Mesenchymal stem cell (in vitro differentiated cells and primary cell): Measurements from ENCODE around the gene MOV10L1.

ENCODE experiments used
- DNase-seq: peaks from one replicate; pipeline ENCODE4 v3.0.0-alpha.2; 2013
- H2AFZ ChIP-seq: one replicate; pipeline ENCODE4 v1.6.1; 2013; ENCODE audit warnings: low read depth, mild to moderate bottlenecking, control low read depth, inconsistent platforms, low read length, moderate library complexity
- H2AK5ac ChIP-seq: 2 replicates; pipeline ENCODE4 v1.6.1; 2013; ENCODE audit warnings: low read length, moderate library complexity, mild to moderate bottlenecking, inconsistent platforms; ENCODE audit not compliant: severe bottlenecking
- H2BK120ac ChIP-seq: one replicate; pipeline ENCODE4 v1.6.1; 2013; ENCODE audit warnings: low read depth, mild to moderate bottlenecking, inconsistent platforms, low read length, moderate library complexity
- H2BK12ac ChIP-seq, 2 experiments: one replicate each; pipeline ENCODE4 v1.6.1; 2013; ENCODE audit warnings: inconsistent platforms in 2 of 2, low read length in 2 of 2, mild to moderate bottlenecking in 2 of 2, moderate library complexity in 2 of 2, control low read depth in 1 of 2
- H2BK15ac ChIP-seq: one replicate; pipeline ENCODE4 v1.6.1; 2013; ENCODE audit warnings: mild to moderate bottlenecking, low read depth, inconsistent platforms; ENCODE audit not compliant: poor library complexity, severe bottlenecking
- H2BK5ac ChIP-seq: 2 replicates; pipeline ENCODE4 v1.6.1; 2013; ENCODE audit warnings: low read depth, mild to moderate bottlenecking, low read length, control low read depth, inconsistent platforms; ENCODE audit not compliant: poor library complexity, severe bottlenecking
- H3K14ac ChIP-seq, 2 experiments: one replicate each; pipeline ENCODE4 v1.6.1; 2013; ENCODE audit warnings: inconsistent platforms in 2 of 2, low read length in 2 of 2, control low read depth in 1 of 2, mild to moderate bottlenecking in 1 of 2, moderate library complexity in 1 of 2
- H3K18ac ChIP-seq, 2 experiments: one replicate each; pipeline ENCODE4 v1.6.1; 2013; ENCODE audit warnings: inconsistent platforms in 2 of 2, low read length in 2 of 2, control low read depth in 1 of 2, low read depth in 1 of 2, mild to moderate bottlenecking in 1 of 2
- H3K23ac ChIP-seq, 2 experiments: one replicate each; pipeline ENCODE4 v1.6.1; 2013; ENCODE audit warnings: inconsistent platforms in 2 of 2, low read length in 2 of 2, mild to moderate bottlenecking in 2 of 2, moderate library complexity in 2 of 2, control low read depth in 1 of 2
- H3K27ac ChIP-seq: 2 replicates; pipeline ENCODE4 v1.5.1; 2013; ENCODE audit warnings: mild to moderate bottlenecking, moderate library complexity, low read length, control low read depth, inconsistent platforms; ENCODE audit not compliant: poor library complexity, severe bottlenecking
- H3K27me3 ChIP-seq, 2 experiments: 2 replicates each; pipeline versions ENCODE4 v1.6.1 to v1.7.0; 2013; ENCODE audit warnings: low read length in 2 of 2, mild to moderate bottlenecking in 2 of 2, moderate library complexity in 2 of 2, control low read depth in 1 of 2, inconsistent platforms in 1 of 2; ENCODE audit not compliant: control insufficient read depth in 1 of 2, insufficient read depth in 1 of 2
- H3K36me3 ChIP-seq, 2 experiments: 2 replicates each; pipeline versions ENCODE4 v1.6.1 to v1.7.0; 2013; ENCODE audit warnings: low read length in 2 of 2, control low read depth in 1 of 2, inconsistent platforms in 1 of 2, low read depth in 1 of 2, mild to moderate bottlenecking in 1 of 2; ENCODE audit not compliant: insufficient read depth in 2 of 2, control insufficient read depth in 1 of 2
- H3K4ac ChIP-seq, 2 experiments: one replicate each; pipeline ENCODE4 v1.6.1; 2013; ENCODE audit warnings: inconsistent platforms in 2 of 2, low read length in 2 of 2, mild to moderate bottlenecking in 2 of 2, moderate library complexity in 2 of 2, control low read depth in 1 of 2, low read depth in 1 of 2
- H3K4me1 ChIP-seq: 2 replicates; pipeline ENCODE4 v1.6.1; 2013; ENCODE audit warnings: low read depth, low read length, control low read depth; ENCODE audit not compliant: control insufficient read depth, insufficient read depth
- H3K4me2 ChIP-seq: 2 replicates; pipeline ENCODE4 v1.6.1; 2013; ENCODE audit warnings: low read length, mild to moderate bottlenecking, inconsistent platforms; ENCODE audit not compliant: poor library complexity, severe bottlenecking
- H3K4me3 ChIP-seq, 2 experiments: 2 replicates each; pipeline versions ENCODE4 v1.5.1 to v1.7.0; 2013; ENCODE audit warnings: low read length in 2 of 2, mild to moderate bottlenecking in 2 of 2, control low read depth in 1 of 2, low read depth in 1 of 2; ENCODE audit not compliant: insufficient read depth in 1 of 2
- H3K79me1 ChIP-seq: replicated peaks from 2 replicates; pipeline ENCODE4 v1.6.1; 2013; ENCODE audit warnings: mild to moderate bottlenecking, control low read depth, low read length, inconsistent platforms; ENCODE audit not compliant: poor library complexity, severe bottlenecking
- H3K9ac ChIP-seq: 2 replicates; pipeline ENCODE4 v1.7.0; 2013; ENCODE audit warnings: mild to moderate bottlenecking, low read length, moderate library complexity
- H3K9me3 ChIP-seq: 2 replicates; pipeline ENCODE4 v1.7.0; 2013; ENCODE audit warnings: mild to moderate bottlenecking, low read length; ENCODE audit not compliant: control insufficient read depth
- H4K8ac ChIP-seq: one replicate; pipeline ENCODE4 v1.6.1; 2013; ENCODE audit warnings: inconsistent platforms, mild to moderate bottlenecking, low read length, moderate library complexity
- H4K91ac ChIP-seq: one replicate; pipeline ENCODE4 v1.6.1; 2013; ENCODE audit warnings: mild to moderate bottlenecking, low read length, inconsistent platforms
- WGBS: methylation state at CpG from one replicate; pipeline ENCODE4 v1.1.7; 2013; ENCODE audit warnings: mixed read lengths; 5-methylcytosine and 5-hydroxymethylcytosine counted together

Gene MOV10L1

GRCh38 chr22:50140615-50141014 lies 50.8 kb downstream of the MOV10L1 start:
- Histone ChIP-seq H2BK15ac (no peak overlapping the region), H3K79me1 (no peaks in the 10 kb centered on the region), H2BK5ac (no peak overlapping the region), H3K18ac (no peak overlapping the region), H3K9ac (no peak overlapping the region), H3K4me3 (no peak overlapping the region), H3K36me3 (no peaks in the 10 kb centered on the region), H3K14ac (no peak overlapping the region), H3K27me3 (peaks cover 9 to 36% of the 10 kb centered on the region in 2 experiments), H4K91ac (no peak overlapping the region), H2AFZ (no peak overlapping the region), H2BK12ac (no peak overlapping the region), H3K4me1 (peaks cover 8% of the 10 kb centered on the region), H3K9me3 (no peaks in the 10 kb centered on the region), H3K4ac (no peak overlapping the region), H3K27ac (no peak overlapping the region), H4K8ac (no peak overlapping the region), H3K4me2 (no peak overlapping the region), H3K23ac (no peak overlapping the region), H2BK120ac (no peak overlapping the region), H2AK5ac (no peak overlapping the region)
- DNase-seq = peak; percentile 18
- WGBS = 83% methylated on average over 3 of the region's 3 CpGs

- H3K23ac ChIP-seq = no peak overlapping the region
- H2AFZ ChIP-seq = no peak overlapping the region
Observed at GRCh38 chr22:50141462-50141861, 51.7 kb downstream of the MOV10L1 start.

GRCh38 chr22:50141891-50142363 lies 52.1 kb downstream of the MOV10L1 start:
- Histone ChIP-seq H3K9ac (no peak overlapping the region), H4K8ac (no peak overlapping the region), H2BK120ac (no peak overlapping the region), H2AK5ac (no peak overlapping the region), H3K4me3 (no peak overlapping the region), H2BK15ac (no peak overlapping the region), H3K79me1 (no peaks in the 10 kb centered on the region), H3K23ac (no peak overlapping the region), H3K4ac (no peak overlapping the region), H2AFZ (no peak overlapping the region), H3K27me3 (peaks cover 11 to 46% of the 10 kb centered on the region in 2 experiments), H2BK5ac (no peak overlapping the region), H2BK12ac (no peak overlapping the region), H3K36me3 (no peaks in the 10 kb centered on the region), H3K18ac (no peak overlapping the region), H3K4me1 (peaks cover 6% of the 10 kb centered on the region), H3K4me2 (no peak overlapping the region), H3K9me3 (no peaks in the 10 kb centered on the region), H3K27ac (no peak overlapping the region), H4K91ac (no peak overlapping the region), H3K14ac (no peak overlapping the region)
- DNase-seq = peak; percentile 44
- WGBS = 27% methylated on average over 9 of the region's 11 CpGs

More at GRCh38 chr22:50141462-50141861, 51.7 kb downstream of the MOV10L1 start:
- Histone ChIP-seq H3K14ac (no peak overlapping the region), H4K91ac (no peak overlapping the region), H2BK12ac (no peak overlapping the region), H3K79me1 (no peaks in the 10 kb centered on the region), H4K8ac (peak overlapping the region; percentile 12), H3K27ac (no peak overlapping the region), H2BK5ac (no peak overlapping the region), H2AK5ac (no peak overlapping the region), H3K4me1 (peaks cover 7% of the 10 kb centered on the region), H3K4ac (no peak overlapping the region), H3K9ac (no peak overlapping the region), H3K27me3 (peaks cover 11 to 44% of the 10 kb centered on the region in 2 experiments), H3K36me3 (no peaks in the 10 kb centered on the region), H3K9me3 (no peaks in the 10 kb centered on the region), H3K4me3 (no peak overlapping the region), H3K18ac (peak overlapping the region in 1 of 2 experiments; percentile 9), H2BK120ac (no peak overlapping the region), H2BK15ac (no peak overlapping the region), H3K4me2 (no peak overlapping the region)
- DNase-seq = no peak
- 93% methylated on average over 5 of the region's 6 CpGs for WGBS

GRCh38 chr22:50143096-50143495 lies 53.3 kb downstream of the MOV10L1 start:
- Histone ChIP-seq H3K27me3 (peaks cover 11 to 45% of the 10 kb centered on the region in 2 experiments), H2AFZ (no peak overlapping the region), H3K79me1 (no peaks in the 10 kb centered on the region), H3K23ac (no peak overlapping the region), H2AK5ac (no peak overlapping the region), H3K36me3 (no peaks in the 10 kb centered on the region), H3K4me2 (no peak overlapping the region), H3K4ac (no peak overlapping the region), H4K8ac (no peak overlapping the region), H2BK120ac (no peak overlapping the region), H3K9ac (no peak overlapping the region), H3K4me1 (peaks cover 5% of the 10 kb centered on the region), H3K9me3 (no peaks in the 10 kb centered on the region), H4K91ac (no peak overlapping the region), H2BK15ac (no peak overlapping the region), H3K4me3 (no peak overlapping the region), H2BK12ac (no peak overlapping the region), H3K27ac (no peak overlapping the region), H2BK5ac (no peak overlapping the region), H3K18ac (no peak overlapping the region), H3K14ac (no peak overlapping the region)
- no peak for DNase-seq
- 91% methylated on average over 7 of the region's 7 CpGs for WGBS
